Thyroid gland (tissue), 4 donors: ENCODE data around the gene SHQ1.

Source experiments
- POLR2A ChIP-seq, 2 donors: fragments of 450-650 bp; IDR thresholded peaks; one replicate each; pipeline ENCODE4 v1.6.1; 2017; ENCODE audit warnings: antibody characterized with exemption in 2 of 2, mild to moderate bottlenecking in 2 of 2, moderate library complexity in 1 of 2
- TF ChIP-seq, protein P1 (sequence below), 6 experiments: fragments of 200-600 bp in 3 of 6; fragments of 450-650 bp in 3 of 6; sonication (generic) in 3 of 6; IDR thresholded peaks; one replicate each; pipeline ENCODE4 v1.5.1; 2016 to 2019; ENCODE audit warnings: antibody characterized with exemption in 6 of 6, mild to moderate bottlenecking in 2 of 6, inconsistent platforms in 1 of 6, moderate library complexity in 1 of 6

- TF ChIP-seq, protein P1, sequence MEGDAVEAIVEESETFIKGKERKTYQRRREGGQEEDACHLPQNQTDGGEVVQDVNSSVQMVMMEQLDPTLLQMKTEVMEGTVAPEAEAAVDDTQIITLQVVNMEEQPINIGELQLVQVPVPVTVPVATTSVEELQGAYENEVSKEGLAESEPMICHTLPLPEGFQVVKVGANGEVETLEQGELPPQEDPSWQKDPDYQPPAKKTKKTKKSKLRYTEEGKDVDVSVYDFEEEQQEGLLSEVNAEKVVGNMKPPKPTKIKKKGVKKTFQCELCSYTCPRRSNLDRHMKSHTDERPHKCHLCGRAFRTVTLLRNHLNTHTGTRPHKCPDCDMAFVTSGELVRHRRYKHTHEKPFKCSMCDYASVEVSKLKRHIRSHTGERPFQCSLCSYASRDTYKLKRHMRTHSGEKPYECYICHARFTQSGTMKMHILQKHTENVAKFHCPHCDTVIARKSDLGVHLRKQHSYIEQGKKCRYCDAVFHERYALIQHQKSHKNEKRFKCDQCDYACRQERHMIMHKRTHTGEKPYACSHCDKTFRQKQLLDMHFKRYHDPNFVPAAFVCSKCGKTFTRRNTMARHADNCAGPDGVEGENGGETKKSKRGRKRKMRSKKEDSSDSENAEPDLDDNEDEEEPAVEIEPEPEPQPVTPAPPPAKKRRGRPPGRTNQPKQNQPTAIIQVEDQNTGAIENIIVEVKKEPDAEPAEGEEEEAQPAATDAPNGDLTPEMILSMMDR (IDR thresholded peaks at IDR 0.05), result no peak
- TF ChIP-seq POLR2A (IDR thresholded peaks at IDR 0.05), result no peak
These were observed 44.7 kb downstream of the SHQ1 start for GRCh38 chr3:72803573-72803972.
